GM12874 (cell line): ENCODE results near the gene BRD4.

ENCODE experiments used
- TF ChIP-seq, protein P1 (sequence below): IDR thresholded peaks from 2 replicates; pipeline ENCODE4 v1.5.1; 2011; ENCODE audit warnings: low read depth, mild to moderate bottlenecking, control low read depth, low read length, moderate library complexity; ENCODE audit not compliant: insufficient read depth

The BRD4 gene

DNA sequence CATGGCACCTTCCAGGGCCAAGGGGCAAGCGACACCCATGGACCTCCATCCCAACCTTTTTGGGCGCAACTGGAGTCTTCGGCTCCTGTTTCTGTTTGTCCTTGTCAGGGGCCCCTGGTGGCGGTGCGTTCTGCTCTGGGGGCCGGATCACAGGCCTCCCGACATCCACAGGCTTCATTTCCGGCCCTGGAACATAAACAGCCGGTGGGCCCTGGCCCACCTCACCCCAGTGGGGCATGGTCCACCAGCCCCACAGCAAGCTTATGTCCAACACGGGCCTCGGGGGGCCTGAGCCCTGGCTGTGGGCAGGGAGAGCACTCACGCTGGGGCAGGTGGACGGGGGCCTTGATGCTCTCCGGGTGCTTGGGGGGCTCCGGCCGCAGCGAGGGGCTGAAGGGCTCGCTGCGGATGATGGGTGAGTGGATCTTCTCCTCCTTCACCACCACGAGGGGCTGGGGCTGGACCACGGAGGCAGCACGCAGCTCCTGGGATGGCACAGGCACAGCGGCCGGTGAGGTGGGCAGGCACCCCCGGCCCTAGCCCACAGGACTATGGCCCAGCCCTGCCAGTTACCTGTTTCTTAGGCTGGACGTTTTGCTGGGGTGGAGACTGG is 92.9 kb downstream of the BRD4 start:
- TF ChIP-seq, protein P1, sequence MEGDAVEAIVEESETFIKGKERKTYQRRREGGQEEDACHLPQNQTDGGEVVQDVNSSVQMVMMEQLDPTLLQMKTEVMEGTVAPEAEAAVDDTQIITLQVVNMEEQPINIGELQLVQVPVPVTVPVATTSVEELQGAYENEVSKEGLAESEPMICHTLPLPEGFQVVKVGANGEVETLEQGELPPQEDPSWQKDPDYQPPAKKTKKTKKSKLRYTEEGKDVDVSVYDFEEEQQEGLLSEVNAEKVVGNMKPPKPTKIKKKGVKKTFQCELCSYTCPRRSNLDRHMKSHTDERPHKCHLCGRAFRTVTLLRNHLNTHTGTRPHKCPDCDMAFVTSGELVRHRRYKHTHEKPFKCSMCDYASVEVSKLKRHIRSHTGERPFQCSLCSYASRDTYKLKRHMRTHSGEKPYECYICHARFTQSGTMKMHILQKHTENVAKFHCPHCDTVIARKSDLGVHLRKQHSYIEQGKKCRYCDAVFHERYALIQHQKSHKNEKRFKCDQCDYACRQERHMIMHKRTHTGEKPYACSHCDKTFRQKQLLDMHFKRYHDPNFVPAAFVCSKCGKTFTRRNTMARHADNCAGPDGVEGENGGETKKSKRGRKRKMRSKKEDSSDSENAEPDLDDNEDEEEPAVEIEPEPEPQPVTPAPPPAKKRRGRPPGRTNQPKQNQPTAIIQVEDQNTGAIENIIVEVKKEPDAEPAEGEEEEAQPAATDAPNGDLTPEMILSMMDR, result no peak

DNA sequence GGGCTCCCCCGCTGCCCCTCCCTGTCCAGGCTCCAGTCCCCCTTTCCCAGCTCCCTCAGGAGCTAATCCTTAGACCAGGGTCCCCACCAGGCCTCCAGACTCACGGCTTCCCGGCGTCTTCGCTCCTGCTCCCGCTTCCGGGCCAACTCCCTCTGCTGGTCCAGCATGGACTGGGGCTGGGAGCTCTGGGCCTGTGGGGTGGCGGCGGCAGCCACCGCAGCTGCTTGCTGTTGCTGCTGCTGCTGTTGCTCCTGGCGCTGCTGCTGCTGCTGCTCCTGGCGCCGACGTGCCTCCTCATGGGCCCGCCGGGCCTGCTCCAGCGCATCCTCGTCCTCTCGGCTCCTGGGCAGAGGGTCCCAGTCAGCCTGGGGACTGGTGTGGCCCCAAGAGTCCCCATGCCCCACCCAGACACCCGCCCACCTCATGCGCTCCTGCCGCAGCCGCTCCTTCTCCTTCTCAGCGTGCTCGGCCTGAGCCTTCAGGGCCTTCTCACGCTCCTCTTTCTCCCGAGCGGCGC is 93.6 kb downstream of the BRD4 start:
- TF ChIP-seq, protein P1, result no peak

DNA sequence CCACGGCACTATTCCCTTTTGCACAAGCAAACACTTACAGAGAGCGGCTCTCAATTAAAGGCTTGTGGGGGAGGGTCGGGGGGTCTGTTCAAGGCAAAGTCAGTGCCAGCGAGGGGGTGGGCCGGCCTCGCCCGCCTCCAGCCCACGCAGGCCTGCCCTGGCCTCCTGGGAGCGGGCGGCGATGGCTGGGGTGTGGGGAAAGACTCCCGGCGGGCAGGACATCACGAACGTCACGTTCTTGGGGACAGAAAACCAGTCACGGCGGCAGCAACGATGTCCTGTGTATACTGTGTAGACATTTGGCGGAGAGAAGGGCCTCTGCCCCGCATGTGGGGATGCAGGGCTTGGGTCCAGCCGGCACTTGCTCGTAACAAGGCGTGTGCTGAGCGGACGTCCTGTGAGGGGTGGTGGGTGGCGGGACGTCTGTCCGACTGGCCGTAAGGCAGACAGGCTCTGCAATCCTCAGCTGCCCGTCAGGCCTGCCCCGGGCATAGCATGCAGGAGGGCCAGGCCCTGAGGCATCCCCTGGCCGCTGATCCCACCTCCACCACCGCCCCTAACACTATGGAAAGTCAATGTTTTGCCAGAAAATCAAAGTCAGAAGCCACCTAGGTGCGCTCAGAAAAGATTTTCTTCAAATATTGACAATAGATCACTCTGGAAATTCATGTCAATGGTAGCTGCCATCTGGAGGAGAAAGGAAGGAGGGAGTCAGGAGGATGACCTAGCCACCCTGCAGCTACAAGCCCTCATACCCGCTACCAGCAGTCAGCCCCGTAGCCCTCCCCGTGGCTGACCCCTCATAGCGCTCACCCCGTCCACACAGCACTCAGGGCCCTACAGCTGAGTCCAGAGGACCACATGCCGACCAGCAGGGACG is 94.3 kb downstream of the BRD4 start:
- TF ChIP-seq, protein P1, result no peak

DNA sequence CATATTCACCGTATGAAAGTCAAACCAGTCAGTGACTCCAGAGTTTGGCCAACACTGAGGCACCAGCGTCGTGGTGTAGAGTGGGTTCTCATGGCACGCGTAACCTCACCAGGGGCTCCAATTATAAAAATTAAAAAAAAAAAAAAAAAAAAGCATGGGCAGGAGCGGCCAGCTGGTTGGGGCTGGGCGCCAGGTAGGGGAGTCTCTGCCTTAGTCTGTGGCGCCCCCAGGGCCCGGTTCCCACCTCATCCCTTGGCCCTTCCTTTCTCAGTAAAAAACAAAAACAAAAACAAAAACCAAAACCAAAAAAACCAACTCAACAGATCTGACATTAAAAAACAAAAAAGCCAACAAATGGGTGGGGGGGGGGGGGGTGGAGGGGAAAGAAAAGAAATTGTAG is 95.5 kb downstream of the BRD4 start:
- TF ChIP-seq, protein P1, result no peak

DNA sequence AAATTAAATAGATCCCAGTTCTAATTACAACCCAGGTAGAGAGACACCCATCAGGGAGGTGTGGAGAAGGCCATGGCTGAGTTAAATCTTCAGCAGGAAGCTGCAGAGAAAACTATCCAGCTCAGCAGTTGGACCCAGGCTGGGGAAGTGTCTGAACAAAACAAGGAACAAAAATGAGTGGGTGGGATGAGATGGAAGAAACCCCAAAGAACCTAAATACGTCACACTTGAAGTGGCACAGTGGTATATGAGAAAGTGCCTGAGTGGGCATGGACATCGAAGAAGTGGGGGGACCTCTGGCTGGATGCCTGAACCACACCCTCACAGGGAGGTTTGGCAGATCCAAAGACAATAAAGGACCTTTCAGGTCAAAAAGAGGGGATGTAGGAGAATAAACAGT is 96.6 kb downstream of the BRD4 start:
- TF ChIP-seq, protein P1, result no peak

DNA sequence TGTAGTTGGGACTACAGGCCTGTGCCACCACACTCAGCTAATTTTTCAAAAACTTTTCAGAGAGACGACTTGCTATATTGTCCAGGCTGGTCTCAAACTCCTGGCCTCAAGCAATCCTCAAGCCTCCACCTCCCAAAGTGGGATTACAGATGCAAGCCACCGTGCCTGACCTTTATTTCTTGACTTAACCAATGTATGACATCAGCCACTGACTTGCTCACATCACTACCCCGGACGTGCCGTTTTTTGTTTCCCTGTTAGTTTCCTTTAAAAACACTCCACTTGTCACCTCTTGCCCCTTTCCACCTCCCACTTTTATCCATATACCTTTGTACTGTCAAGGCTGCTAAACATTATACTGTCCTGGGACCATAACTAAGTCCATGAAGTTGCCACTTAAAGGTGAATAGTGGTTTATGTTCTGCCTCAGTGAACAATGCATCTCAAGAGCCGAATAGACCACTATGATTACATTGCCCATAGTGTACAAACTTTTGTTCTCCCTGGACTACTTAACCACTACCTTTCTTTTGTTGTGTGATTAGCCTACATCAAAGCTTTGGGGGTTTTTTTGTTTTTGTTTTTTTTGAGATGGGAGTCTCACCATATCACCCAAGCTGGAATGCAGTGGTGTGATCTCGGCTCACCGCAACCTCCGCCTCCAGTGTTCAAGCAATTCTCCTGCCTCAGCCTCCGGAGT is 97.8 kb downstream of the BRD4 start:
- TF ChIP-seq, protein P1, result no peak

DNA sequence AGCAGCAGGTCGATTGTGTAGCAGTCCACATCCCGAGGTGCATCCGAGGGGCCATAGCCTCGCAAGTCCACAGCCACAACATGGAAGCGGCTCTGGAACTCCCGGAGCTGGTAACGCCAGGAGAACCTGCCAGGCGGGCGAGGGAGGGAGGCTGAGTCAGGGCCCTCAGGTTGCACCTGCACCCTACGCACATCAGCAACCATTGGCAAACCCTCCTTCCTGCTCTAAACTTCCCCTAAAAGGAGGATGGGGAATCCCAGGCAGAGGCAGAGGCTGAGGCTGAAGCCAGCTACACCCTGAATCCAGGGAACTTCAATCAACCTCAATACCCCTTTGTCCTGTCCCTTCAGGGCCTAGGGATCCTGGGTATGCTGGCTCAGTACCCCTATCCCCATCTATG is 101.1 kb downstream of the BRD4 start:
- TF ChIP-seq, protein P1, result no peak
